GM12873 (cell line): ENCODE results near the gene SAP130.

Experiments
- CTCF ChIP-seq: IDR thresholded peaks from 2 replicates; pipeline ENCODE4 v1.5.1; 2012; ENCODE audit warnings: low read depth, mild to moderate bottlenecking, moderate library complexity, low read length, control low read depth; ENCODE audit not compliant: insufficient read depth; ENCODE audit errors: missing control alignments

The SAP130 gene

GRCh38 chr2:128027801-128028667 is at the start of gene SAP130:
SAP130 (minus strand) TSS chr2:128028059; CDS start chr2:128026292, 1,767 bp downstream.
- no peak for TF ChIP-seq CTCF

GRCh38 chr2:128076461-128077106 is 48.7 kb upstream of the SAP130 start:
- TF ChIP-seq CTCF = no peak

GRCh38 chr2:128073278-128073677 is 45.4 kb upstream of the SAP130 start:
- no peak for TF ChIP-seq CTCF

- TF ChIP-seq CTCF = no peak
Observed at GRCh38 chr2:128069769-128070168, 41.9 kb upstream of the SAP130 start.

GRCh38 chr2:128064353-128064752 is 36.5 kb upstream of the SAP130 start:
- no peak for TF ChIP-seq CTCF

GRCh38 chr2:128062571-128062970 is 34.7 kb upstream of the SAP130 start:
- no peak for TF ChIP-seq CTCF

- no peak for TF ChIP-seq CTCF
Observed at GRCh38 chr2:128058114-128058513, 30.3 kb upstream of the SAP130 start.
